ENCODE results near the gene FANCC.

DNA sequence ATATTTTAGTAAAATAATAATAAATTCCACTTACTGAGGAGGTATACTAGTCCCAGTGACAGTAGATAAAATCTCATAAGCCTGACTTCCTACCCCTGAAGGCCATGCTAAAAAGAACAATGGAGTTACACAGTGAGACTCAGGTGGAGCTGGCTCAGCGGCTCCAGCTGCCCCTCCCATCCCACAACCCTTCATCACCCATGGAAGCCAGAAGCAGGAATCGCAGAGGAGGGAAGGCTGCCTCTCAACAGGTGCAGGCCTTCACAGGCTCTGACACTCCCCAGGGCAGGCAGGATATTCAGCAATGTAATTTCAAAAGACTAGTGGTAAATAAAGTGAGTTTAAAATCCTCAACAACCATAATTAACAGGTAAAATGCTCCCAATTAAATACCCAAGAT lies 67.5 kb downstream of the FANCC start:
- no peak for TF ChIP-seq EZH2phosphoT487 (IDR thresholded peaks at IDR 0.05; ENCODE audit: insufficient read depth, low read depth)
- no peak for TF ChIP-seq EZH2 (IDR thresholded peaks at IDR 0.05; ENCODE audit: insufficient read depth, poor library complexity, severe bottlenecking)
